Measurements from ENCODE around the gene GATA3. TPM values are rescaled to one million over a fixed set of nuclear protein-coding genes. Genes with fewer than 3 reads are reported as not detected.

GATA3 gene
- total RNA-seq, 2 experiments from 2014 or later, result 24.4 to 27.2 TPM

GRCh38 chr10:8013619-8014018, 40.9 kb upstream of the GATA3 start:
- Mint-ChIP-seq H3K27me3 (no peaks in the 10 kb centered on the region), H3K4me3 (no peak overlapping the region), H3K36me3 (ENCODE audit: low read depth) (peaks cover 11% of the 10 kb centered on the region), H3K9me3 (no peaks in the 10 kb centered on the region), H3K4me1 (ENCODE audit: low read depth) (no peaks in the 10 kb centered on the region), H3K27ac (no peak overlapping the region)
- TF ChIP-seq, protein P1, sequence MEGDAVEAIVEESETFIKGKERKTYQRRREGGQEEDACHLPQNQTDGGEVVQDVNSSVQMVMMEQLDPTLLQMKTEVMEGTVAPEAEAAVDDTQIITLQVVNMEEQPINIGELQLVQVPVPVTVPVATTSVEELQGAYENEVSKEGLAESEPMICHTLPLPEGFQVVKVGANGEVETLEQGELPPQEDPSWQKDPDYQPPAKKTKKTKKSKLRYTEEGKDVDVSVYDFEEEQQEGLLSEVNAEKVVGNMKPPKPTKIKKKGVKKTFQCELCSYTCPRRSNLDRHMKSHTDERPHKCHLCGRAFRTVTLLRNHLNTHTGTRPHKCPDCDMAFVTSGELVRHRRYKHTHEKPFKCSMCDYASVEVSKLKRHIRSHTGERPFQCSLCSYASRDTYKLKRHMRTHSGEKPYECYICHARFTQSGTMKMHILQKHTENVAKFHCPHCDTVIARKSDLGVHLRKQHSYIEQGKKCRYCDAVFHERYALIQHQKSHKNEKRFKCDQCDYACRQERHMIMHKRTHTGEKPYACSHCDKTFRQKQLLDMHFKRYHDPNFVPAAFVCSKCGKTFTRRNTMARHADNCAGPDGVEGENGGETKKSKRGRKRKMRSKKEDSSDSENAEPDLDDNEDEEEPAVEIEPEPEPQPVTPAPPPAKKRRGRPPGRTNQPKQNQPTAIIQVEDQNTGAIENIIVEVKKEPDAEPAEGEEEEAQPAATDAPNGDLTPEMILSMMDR (IDR thresholded peaks at IDR 0.05), result no peak
- ChIA-PET POLR2A (no interaction called here), CTCF (interaction anchor here (0.9 kb wide), 1 partner anchor 12 kb away, joined by 3 read pairs; no protein-coding TSS in a partner anchor)
- DNase-seq (no peak), ATAC-seq (no peak)
- intact Hi-C loops (cut with micrococcal nuclease), result no loop called here

GRCh38 chr10:8014649-8015048, 39.8 kb upstream of the GATA3 start:
- ChIA-PET POLR2A (no interaction called here), CTCF (interaction anchor here (0.9 kb wide), 1 partner anchor 13 kb away, joined by 3 read pairs; no protein-coding TSS in a partner anchor)
- no peak overlapping the region for H3K27ac Mint-ChIP-seq
- intact Hi-C loops (cut with micrococcal nuclease), result no loop called here
- H3K9me3 Mint-ChIP-seq, result no peaks in the 10 kb centered on the region
- no peaks in the 10 kb centered on the region for H3K27me3 Mint-ChIP-seq
- TF ChIP-seq, protein P1 (IDR thresholded peaks at IDR 0.05), result no peak
- no peaks in the 10 kb centered on the region for H3K4me1 Mint-ChIP-seq (ENCODE audit: low read depth)
- DNase-seq, result no peak
- ATAC-seq, result no peak
- no peak overlapping the region for H3K4me3 Mint-ChIP-seq
- peaks cover 11% of the 10 kb centered on the region for H3K36me3 Mint-ChIP-seq (ENCODE audit: low read depth)

DNA sequence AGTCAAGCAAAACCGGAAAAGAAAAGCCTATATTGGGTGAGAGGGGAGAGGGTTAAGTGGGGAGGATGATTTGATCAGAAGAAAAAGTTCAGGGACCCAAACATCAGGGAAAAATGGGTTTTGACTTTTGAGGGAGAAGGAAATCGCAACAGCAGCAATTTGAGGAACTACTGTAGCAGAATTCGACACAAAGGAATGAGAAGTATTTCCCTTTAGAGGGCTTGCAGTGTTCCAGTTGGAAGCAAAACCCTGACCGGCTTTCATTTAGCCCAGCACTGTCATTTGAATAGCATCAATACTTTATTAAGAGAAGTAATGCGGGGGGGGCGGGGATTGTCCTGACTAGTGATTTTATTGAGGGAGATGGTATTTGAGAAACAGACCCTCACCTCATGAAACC, 37.2 kb upstream of the GATA3 start:
- Mint-ChIP-seq H3K4me3 (no peak overlapping the region), H3K27me3 (no peaks in the 10 kb centered on the region), H3K4me1 (ENCODE audit: low read depth) (no peaks in the 10 kb centered on the region), H3K36me3 (ENCODE audit: low read depth) (peaks cover 7% of the 10 kb centered on the region), H3K27ac (no peak overlapping the region), H3K9me3 (no peaks in the 10 kb centered on the region)
- intact Hi-C loops (cut with micrococcal nuclease), result no loop called here
- ChIA-PET CTCF (no interaction called here), POLR2A (no interaction called here)
- TF ChIP-seq, protein P1 (IDR thresholded peaks at IDR 0.05), result no peak
- ATAC-seq (no peak), DNase-seq (no peak)

DNA sequence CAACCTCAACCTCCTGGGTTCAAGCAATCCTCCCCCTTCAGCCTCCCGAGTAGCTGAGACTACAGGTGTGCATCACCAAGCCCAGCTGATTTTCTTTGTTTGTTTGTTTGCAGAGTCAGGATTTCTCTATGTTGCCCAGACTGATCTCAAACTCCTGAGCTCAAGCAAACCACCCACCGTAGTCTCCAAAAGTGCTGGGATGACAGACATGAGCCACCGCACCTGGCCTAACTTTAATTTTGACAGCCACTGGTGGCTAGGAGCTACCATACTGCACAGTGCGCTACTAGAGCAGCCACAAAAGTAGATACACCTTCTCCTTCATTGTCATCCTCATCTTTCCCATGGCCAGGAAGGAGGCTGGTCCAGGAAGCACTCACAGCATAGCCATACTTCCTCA, 31.2 kb upstream of the GATA3 start:
- Mint-ChIP-seq H3K36me3 (ENCODE audit: low read depth) (no peaks in the 10 kb centered on the region), H3K9me3 (no peaks in the 10 kb centered on the region), H3K27ac (no peak overlapping the region), H3K4me3 (no peak overlapping the region), H3K27me3 (peaks cover 17% of the 10 kb centered on the region), H3K4me1 (ENCODE audit: low read depth) (peaks cover 5% of the 10 kb centered on the region)
- ATAC-seq (no peak), DNase-seq (no peak)
- intact Hi-C loops (cut with micrococcal nuclease), result no loop called here
- CTCF ChIA-PET, result no interaction called here
- TF ChIP-seq, protein P1 (IDR thresholded peaks at IDR 0.05), result no peak
- POLR2A ChIA-PET, result no interaction called here

GRCh38 chr10:8023851-8024250, 30.6 kb upstream of the GATA3 start:
- DNase-seq, result no peak
- intact Hi-C loops (cut with micrococcal nuclease), result no loop called here
- TF ChIP-seq, protein P1 (IDR thresholded peaks at IDR 0.05), result no peak
- CTCF ChIA-PET, result no interaction called here
- H3K9me3 Mint-ChIP-seq, result no peaks in the 10 kb centered on the region
- H3K27ac Mint-ChIP-seq, result no peak overlapping the region
- no peak overlapping the region for H3K4me3 Mint-ChIP-seq
- no peak for ATAC-seq
- H3K36me3 Mint-ChIP-seq (ENCODE audit: low read depth), result no peaks in the 10 kb centered on the region
- POLR2A ChIA-PET, result no interaction called here
- peaks cover 19% of the 10 kb centered on the region for H3K27me3 Mint-ChIP-seq
- H3K4me1 Mint-ChIP-seq (ENCODE audit: low read depth), result peaks cover 5% of the 10 kb centered on the region

Measured in activated CD8-positive, alpha-beta T cell treated with anti-CD3 and anti-CD28 coated beads for 36 hours (primary cell).